NOMO-1 (cell line): Measurements from ENCODE around the gene CDKN2AIPNL.
"Not testable (repeated sequence)": the region's sequence is repeated elsewhere in the genome, so short reads cannot be mapped to it uniquely, and the experiment has no call there.

Experiments
- DNase-seq, 2 experiments: peaks; one replicate each; lab custom pipeline; 2025; ENCODE audit not compliant: unreplicated experiment in 2 of 2; lab: John Stamatoyannopoulos, UW

The CDKN2AIPNL gene

GRCh38 chr5:134406390-134406789 lies 5.3 kb downstream of the CDKN2AIPNL start:
- DNase-seq = no peak

- no peak for DNase-seq
Observed at GRCh38 chr5:134403951-134404350, 7.7 kb downstream of the CDKN2AIPNL start.

GRCh38 chr5:134398609-134399155 lies 13.0 kb downstream of the CDKN2AIPNL start:
- no peak for DNase-seq

- no peak for DNase-seq
Observed at GRCh38 chr5:134397196-134397595, 14.5 kb downstream of the CDKN2AIPNL start.

- DNase-seq = no peak
Observed at GRCh38 chr5:134396274-134396673, 15.4 kb downstream of the CDKN2AIPNL start.

- no peak for DNase-seq
Observed at GRCh38 chr5:134394932-134395331, 16.7 kb downstream of the CDKN2AIPNL start.

- DNase-seq = no peak
Observed at GRCh38 chr5:134392301-134392700, 19.4 kb downstream of the CDKN2AIPNL start.

- no peak for DNase-seq
Observed at GRCh38 chr5:134387443-134387842, 24.2 kb downstream of the CDKN2AIPNL start.

GRCh38 chr5:134383980-134384697 lies 27.5 kb downstream of the CDKN2AIPNL start:
- no peak for DNase-seq

- DNase-seq = not testable (repeated sequence)
Observed at GRCh38 chr5:134382204-134382603, 29.5 kb downstream of the CDKN2AIPNL start.

GRCh38 chr5:134380346-134380745 lies 31.3 kb downstream of the CDKN2AIPNL start:
- DNase-seq = no peak

- DNase-seq = no peak
Observed at GRCh38 chr5:134374232-134374631, 37.4 kb downstream of the CDKN2AIPNL start.

GRCh38 chr5:134373633-134374032 lies 38.0 kb downstream of the CDKN2AIPNL start:
- DNase-seq = not testable (repeated sequence)

- peak; percentile 47 for DNase-seq
Observed at GRCh38 chr5:134371834-134372340, 39.8 kb downstream of the CDKN2AIPNL start.

GRCh38 chr5:134370871-134371833 lies 40.5 kb downstream of the CDKN2AIPNL start, which contains the start of gene UBE2B:
Gene UBE2B, plus strand, starts transcription at chr5:134371569. Its CDS starts 27 bp downstream, at chr5:134371596.
- DNase-seq = peak; percentile 95 to 99

- DNase-seq = no peak
Observed at GRCh38 chr5:134370311-134370870, 41.3 kb downstream of the CDKN2AIPNL start.

- DNase-seq = no peak
Observed at GRCh38 chr5:134365604-134366003, 46.1 kb downstream of the CDKN2AIPNL start.

- no peak for DNase-seq
Observed at GRCh38 chr5:134355681-134356080, 56.0 kb downstream of the CDKN2AIPNL start.
